HCT116 (cell line): ENCODE data around the gene DOCK11. TPM values are rescaled to one million over a fixed set of nuclear protein-coding genes. Genes with fewer than 3 reads are reported as not detected.

Experiments used
- ATAC-seq: fragments of 200-7000 bp; cut with Tn5 transposase; 2 replicates; pipeline ENCODE4 v1.9.1; 2020; ENCODE audit warnings: mild to moderate bottlenecking, moderate library complexity
- BruUV-seq: library from RNA; stranded (reverse); fragments of 400-500 nt; replicated peaks from 2 replicates; lab custom pipeline; 2021; lab: Mats Ljungman, UMichigan
- CTCF ChIA-PET: fragments of 300-600 bp; sonication (Branson Sonifier 250); formaldehyde crosslinking; loops from one replicate; lab custom pipeline; 2021; ENCODE audit warnings: antibody characterized with exemption; lab: Charles Lee
- POLR2A ChIA-PET: fragments of 300-600, 350-600 bp; sonication (Branson Sonifier 250); formaldehyde crosslinking; loops from one replicate; lab custom pipeline; 2021; ENCODE audit warnings: antibody characterized with exemption; lab: Charles Lee
- RAD21 ChIA-PET, 2 experiments: fragments of 300-600 bp; sonication (Branson Sonifier 250); formaldehyde crosslinking; loops; one replicate each; lab custom pipeline; 2023; ENCODE audit warnings: low total read pairs in 2 of 2; ENCODE audit not compliant: uncharacterized antibody in 2 of 2, unreplicated experiment in 2 of 2, low non-redundant PET in 1 of 2; lab: Charles Lee
- DNase-seq: peaks from one replicate; pipeline ENCODE4 v3.0.0-alpha.2; 2010; ENCODE audit warnings: low read depth, low spot score
- H2AFZ ChIP-seq: fragments of 200-600 bp; shearing (Covaris generic), sonication (generic); 2 replicates; pipeline ENCODE4 v1.6.1; 2017; ENCODE audit warnings: low read depth, mixed run types, mixed read lengths, antibody characterized with exemption, low read length; ENCODE audit not compliant: poor library complexity, severe bottlenecking
- H3K27ac ChIP-seq: 2 replicates; pipeline ENCODE4 v1.5.1; 2012; ENCODE audit warnings: low read depth, low read length
- H3K27me3 ChIP-seq: fragments of 200-600 bp; sonication (generic); 2 replicates; pipeline ENCODE4 v1.6.1; 2016; ENCODE audit warnings: mixed run types, low read length, mixed read lengths; ENCODE audit not compliant: insufficient read depth
- H3K36me3 ChIP-seq, 2 experiments: fragments of 200-500 bp in 1 of 2; fragments of 200-600 bp in 1 of 2; sonication (Bioruptor generic) in 1 of 2; sonication (generic) in 1 of 2; 2 replicates each; pipeline versions ENCODE4 v1.5.1 to v1.6.1; 2014 to 2016; ENCODE audit warnings: low read length in 2 of 2, inconsistent platforms in 1 of 2, mixed read lengths in 1 of 2, mixed run types in 1 of 2; ENCODE audit not compliant: insufficient read depth in 2 of 2, control insufficient read depth in 1 of 2
- H3K4me1 ChIP-seq, 2 experiments: fragments of 200-600 bp in 1 of 2; sonication (generic) in 1 of 2; 2 replicates each; pipeline versions ENCODE4 v1.5.1 to v1.6.1; 2012 to 2017; ENCODE audit warnings: low read length in 2 of 2, inconsistent platforms in 1 of 2, mild to moderate bottlenecking in 1 of 2, mixed read lengths in 1 of 2, mixed run types in 1 of 2, moderate library complexity in 1 of 2; ENCODE audit not compliant: insufficient read depth in 2 of 2, control insufficient read depth in 1 of 2
- H3K4me2 ChIP-seq: fragments of 200-600 bp; sonication (generic); 2 replicates; pipeline ENCODE4 v1.6.1; 2017; ENCODE audit warnings: mixed run types, low read length, mixed read lengths
- H3K4me3 ChIP-seq, 2 experiments: fragments of 200-600 bp in 1 of 2; sonication (generic) in 1 of 2; replicated peaks in 1 of 2; 2 replicates each; pipeline ENCODE4 v1.5.1; 2011 to 2016; ENCODE audit warnings: low read length in 2 of 2, control low read depth in 1 of 2, low read depth in 1 of 2, mild to moderate bottlenecking in 1 of 2, mixed read lengths in 1 of 2, mixed run types in 1 of 2
- H3K79me2 ChIP-seq: fragments of 200-600 bp; sonication (generic); 2 replicates; pipeline ENCODE4 v1.6.1; 2017; ENCODE audit warnings: mild to moderate bottlenecking, mixed run types, low read length, moderate library complexity, mixed read lengths; ENCODE audit not compliant: insufficient read depth
- H3K9ac ChIP-seq: fragments of 200-600 bp; sonication (generic); 2 replicates; pipeline ENCODE4 v1.6.1; 2016; ENCODE audit warnings: low read length, mixed read lengths
- H3K9me2 ChIP-seq: fragments of 200-600 bp; sonication (generic), shearing (Covaris generic); 2 replicates; pipeline ENCODE4 v1.6.1; 2017; ENCODE audit warnings: mixed run types, mild to moderate bottlenecking, moderate library complexity; ENCODE audit not compliant: insufficient read depth
- H3K9me3 ChIP-seq, 2 experiments: fragments of 200-500 bp in 1 of 2; fragments of 200-600 bp in 1 of 2; sonication (Bioruptor generic) in 1 of 2; sonication (generic) in 1 of 2; 2 replicates each; pipeline ENCODE4 v1.6.1; 2014 to 2017; ENCODE audit warnings: low read length in 2 of 2, mixed read lengths in 2 of 2, inconsistent platforms in 1 of 2, low read depth in 1 of 2, mild to moderate bottlenecking in 1 of 2, mixed run types in 1 of 2, moderate library complexity in 1 of 2; ENCODE audit not compliant: control insufficient read depth in 1 of 2, insufficient read depth in 1 of 2
- H4K20me1 ChIP-seq: fragments of 200-600 bp; sonication (generic), shearing (Covaris generic); 2 replicates; pipeline ENCODE4 v1.6.1; 2017; ENCODE audit warnings: mixed run types, mild to moderate bottlenecking, moderate library complexity; ENCODE audit not compliant: insufficient read depth
- ATF3 ChIP-seq: IDR thresholded peaks from 2 replicates; pipeline ENCODE4 v1.6.1; 2012
- CBX3 ChIP-seq: IDR thresholded peaks from 2 replicates; pipeline ENCODE4 v1.6.1; 2012; ENCODE audit warnings: low read depth
- CEBPB ChIP-seq: IDR thresholded peaks from 2 replicates; pipeline ENCODE4 v1.6.1; 2012; ENCODE audit warnings: low read depth
- CTCF ChIP-seq, 3 experiments: fragments of 200-600 bp in 1 of 3; sonication (generic) in 1 of 3; IDR thresholded peaks in 2 of 3; conservative IDR thresholded peaks in 1 of 3; 2 replicates each; pipeline ENCODE4 v1.5.1; 2012 to 2017; ENCODE audit warnings: low read depth in 2 of 3, low read length in 2 of 3, antibody characterized with exemption in 1 of 3, borderline replicate concordance in 1 of 3, control low read depth in 1 of 3, mild to moderate bottlenecking in 1 of 3, mixed read lengths in 1 of 3, mixed run types in 1 of 3, moderate library complexity in 1 of 3; ENCODE audit not compliant: insufficient read depth in 1 of 3
- EGR1 ChIP-seq: IDR thresholded peaks from 2 replicates; pipeline ENCODE4 v1.6.1; 2012; ENCODE audit warnings: low read depth
- ELF1 ChIP-seq: IDR thresholded peaks from 2 replicates; pipeline ENCODE4 v1.6.1; 2012; ENCODE audit warnings: low read depth, borderline replicate concordance
- EZH2 ChIP-seq: fragments of 200-600 bp; sonication (generic); IDR thresholded peaks from 2 replicates; pipeline ENCODE4 v1.6.1; 2017; ENCODE audit warnings: antibody characterized with exemption, mixed run types
- FOSL1 ChIP-seq: IDR thresholded peaks from 2 replicates; pipeline ENCODE4 v1.6.1; 2012; ENCODE audit warnings: low read depth
- JUND ChIP-seq: IDR thresholded peaks from 2 replicates; pipeline ENCODE4 v1.6.1; 2012
- POLR2A ChIP-seq: IDR thresholded peaks from 2 replicates; pipeline ENCODE4 v1.7.0; 2011; ENCODE audit warnings: borderline replicate concordance; ENCODE audit not compliant: insufficient read depth, insufficient read length; ENCODE audit errors: extremely low read depth
- POLR2AphosphoS5 ChIP-seq: IDR thresholded peaks from 2 replicates; pipeline ENCODE4 v1.6.1; 2011; ENCODE audit warnings: mild to moderate bottlenecking, low read depth, low read length, moderate library complexity
- SP1 ChIP-seq: IDR thresholded peaks from 2 replicates; pipeline ENCODE4 v1.6.1; 2012; ENCODE audit warnings: low read depth
- TCF7L2 ChIP-seq: IDR thresholded peaks from 2 replicates; pipeline ENCODE4 v1.7.0; 2011; ENCODE audit warnings: borderline replicate concordance, inconsistent platforms; ENCODE audit not compliant: insufficient read depth, insufficient read length; ENCODE audit errors: extremely low read depth
- YY1 ChIP-seq: IDR thresholded peaks from 2 replicates; pipeline ENCODE4 v1.6.1; 2011; ENCODE audit warnings: low read length, low read depth, moderate library complexity, mild to moderate bottlenecking; ENCODE audit not compliant: insufficient replicate concordance; ENCODE audit errors: extremely low read depth
- ZFX ChIP-seq: fragments of 450-650 bp; IDR thresholded peaks from 2 replicates; pipeline ENCODE4 v1.6.1; 2017
- ZNF274 ChIP-seq: fragments of 200-500 bp; sonication (Bioruptor generic); IDR thresholded peaks from 2 replicates; pipeline ENCODE4 v1.6.1; 2014; ENCODE audit warnings: mild to moderate bottlenecking, low read depth, low read length, inconsistent platforms
- intact Hi-C: fragments of 100-400 bp; cut with micrococcal nuclease; formaldehyde crosslinking; loops from 2 replicates; pipeline ENCODE4 v1.10.0; 2022
- total RNA-seq: library from RNA; stranded (reverse); gene quantifications from one replicate; pipeline ENCODE4 v1.2.1, GENCODE V29; 2021; ENCODE audit not compliant: unreplicated experiment
- TF ChIP-seq, protein P1 (sequence below): IDR thresholded peaks from 2 replicates; pipeline ENCODE4 v1.6.1; 2012

DOCK11 gene
- total RNA-seq, 1 experiment from 2014 or later = 0.59 TPM

DNA sequence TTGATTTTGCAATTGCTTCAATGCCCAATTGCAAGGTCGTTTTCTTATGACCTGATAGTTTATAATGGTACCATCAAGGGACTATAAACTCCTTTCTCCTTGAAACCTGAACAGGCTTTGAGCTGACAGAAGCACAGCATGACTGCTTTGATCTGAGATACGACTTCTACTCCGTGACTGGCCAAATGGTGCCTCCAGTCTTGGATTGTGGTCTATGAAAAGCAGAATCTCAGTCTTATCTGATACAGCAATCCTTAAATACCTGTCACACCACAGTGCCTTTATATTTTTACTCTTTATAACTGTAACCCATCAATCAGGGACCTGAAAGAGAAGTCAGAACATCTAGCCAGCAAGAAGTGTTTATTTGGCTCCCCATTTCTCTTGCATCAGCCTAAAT, 93.1 kb downstream of the DOCK11 start:
- intact Hi-C loops = no loop called here
- no peak overlapping the region for H3K9ac ChIP-seq
- H4K20me1 ChIP-seq = no peaks in the 10 kb centered on the region
- no peak overlapping the region for H3K27ac ChIP-seq
- no peaks in the 10 kb centered on the region for H3K9me3 ChIP-seq
- no peak overlapping the region for H2AFZ ChIP-seq
- no peaks in the 10 kb centered on the region for H3K9me2 ChIP-seq
- no peaks in the 10 kb centered on the region for H3K4me1 ChIP-seq
- ATAC-seq (no peak), DNase-seq (no peak)
- H3K79me2 ChIP-seq = no peaks in the 10 kb centered on the region
- no peak overlapping the region for H3K4me2 ChIP-seq
- H3K4me3 ChIP-seq = no peak overlapping the region
- TF ChIP-seq CEBPB = no peak
- TF ChIP-seq EGR1 = no peak
- TF ChIP-seq TCF7L2 = no peak
- TF ChIP-seq CTCF (IDR thresholded peaks at IDR 0.05 in 2 of 3, conservative IDR thresholded peaks at IDR 0.05 in 1 of 3; ENCODE audit: borderline replicate concordance in 1 of 3, insufficient read depth in 1 of 3, low read depth in 2 of 3, low read length in 2 of 3) = no peak
- TF ChIP-seq ATF3 = no peak
- TF ChIP-seq FOSL1 = no peak
- TF ChIP-seq, protein P1, sequence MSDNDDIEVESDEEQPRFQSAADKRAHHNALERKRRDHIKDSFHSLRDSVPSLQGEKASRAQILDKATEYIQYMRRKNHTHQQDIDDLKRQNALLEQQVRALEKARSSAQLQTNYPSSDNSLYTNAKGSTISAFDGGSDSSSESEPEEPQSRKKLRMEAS = no peak
- ChIA-PET RAD21 (no interaction called here), CTCF (no interaction called here), POLR2A (no interaction called here)
- BruUV-seq = no TSS peak
- H3K36me3 ChIP-seq = no peaks in the 10 kb centered on the region
- no peaks in the 10 kb centered on the region for H3K27me3 ChIP-seq

- BruUV-seq = no TSS peak
- H3K4me3 ChIP-seq = no peak overlapping the region
- ChIA-PET POLR2A (no interaction called here), RAD21 (no interaction called here), CTCF (no interaction called here)
- H3K9me3 ChIP-seq = no peaks in the 10 kb centered on the region
- no peak overlapping the region for H3K4me2 ChIP-seq
- H3K4me1 ChIP-seq = no peaks in the 10 kb centered on the region
- no peak overlapping the region for H2AFZ ChIP-seq
- H3K9ac ChIP-seq = no peak overlapping the region
- intact Hi-C loops = no loop called here
- no peak for TF ChIP-seq CBX3
- TF ChIP-seq, protein P1 = no peak
- no peak for TF ChIP-seq POLR2AphosphoS5
- no peak for TF ChIP-seq JUND
- no peak for TF ChIP-seq CEBPB
- no peak for TF ChIP-seq EZH2
- TF ChIP-seq CTCF (IDR thresholded peaks at IDR 0.05 in 2 of 3, conservative IDR thresholded peaks at IDR 0.05 in 1 of 3; ENCODE audit: borderline replicate concordance in 1 of 3, insufficient read depth in 1 of 3, low read depth in 2 of 3, low read length in 2 of 3) = no peak
- no peak for TF ChIP-seq ZNF274
- no peak for TF ChIP-seq YY1
- no peak for TF ChIP-seq POLR2A
- TF ChIP-seq ELF1 = no peak
- no peak for TF ChIP-seq SP1
- no peak for TF ChIP-seq ZFX
- TF ChIP-seq FOSL1 = no peak
- H3K27me3 ChIP-seq = no peaks in the 10 kb centered on the region
- no peak for ATAC-seq
- no peak overlapping the region for H3K27ac ChIP-seq
- H3K36me3 ChIP-seq = no peaks in the 10 kb centered on the region
- DNase-seq = no peak
- no peaks in the 10 kb centered on the region for H4K20me1 ChIP-seq
- no peaks in the 10 kb centered on the region for H3K9me2 ChIP-seq
- H3K79me2 ChIP-seq = no peaks in the 10 kb centered on the region
Observed at GRCh38 chrX:118589227-118589626, 93.6 kb downstream of the DOCK11 start.
